ENCODE results near the gene C20orf141. TPM values are rescaled to one million over a fixed set of nuclear protein-coding genes. Genes with fewer than 3 reads are reported as not detected.

C20orf141 gene
- total RNA-seq, 3 donors from 2014 or later (not counting 1 experiment from before 2014, with no cell fraction given) = not detected

DNA sequence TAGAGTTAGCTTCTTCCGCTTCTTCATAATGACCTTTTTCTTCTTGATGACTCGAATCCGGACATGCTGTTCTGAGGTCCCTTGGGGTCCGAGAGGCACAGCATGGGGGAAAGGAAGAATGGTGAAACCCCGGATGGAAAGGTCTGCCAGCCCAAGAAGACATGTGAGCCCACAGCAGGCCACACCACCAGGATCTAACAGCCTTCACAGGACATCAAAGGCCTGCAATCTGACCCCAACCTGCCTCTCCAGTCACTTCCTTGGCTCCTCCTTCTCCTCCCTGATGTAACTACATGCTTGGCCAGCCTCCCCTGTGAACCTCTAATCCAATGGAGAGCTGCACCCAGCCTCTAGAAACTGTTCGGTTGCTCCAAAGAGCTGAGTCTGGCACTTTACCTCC, 16.0 kb upstream of the C20orf141 start:
- no peaks in the 10 kb centered on the region for H3K36me3 ChIP-seq (ENCODE audit: control insufficient read depth, insufficient read depth, low read length)
- DNase-seq (no peak), ATAC-seq (no peak)
- Mint-ChIP-seq H3K27me3 (ENCODE audit: low read depth in 2 of 2) (peaks cover 35 to 48% of the 10 kb centered on the region in 2 donors), H3K36me3 (no peaks in the 10 kb centered on the region), H3K27ac (no peak overlapping the region), H3K4me3 (peak overlapping the region; percentile 94), H3K4me1 (peaks cover 25 to 26% of the 10 kb centered on the region in 2 donors), H3K9me3 (no peaks in the 10 kb centered on the region)
- no peak overlapping the region for H3K4me3 ChIP-seq (ENCODE audit: low read length)
- peaks cover 20% of the 10 kb centered on the region for H3K4me1 ChIP-seq (ENCODE audit: control insufficient read depth, insufficient read depth, low read length)
- TF ChIP-seq, protein P1, sequence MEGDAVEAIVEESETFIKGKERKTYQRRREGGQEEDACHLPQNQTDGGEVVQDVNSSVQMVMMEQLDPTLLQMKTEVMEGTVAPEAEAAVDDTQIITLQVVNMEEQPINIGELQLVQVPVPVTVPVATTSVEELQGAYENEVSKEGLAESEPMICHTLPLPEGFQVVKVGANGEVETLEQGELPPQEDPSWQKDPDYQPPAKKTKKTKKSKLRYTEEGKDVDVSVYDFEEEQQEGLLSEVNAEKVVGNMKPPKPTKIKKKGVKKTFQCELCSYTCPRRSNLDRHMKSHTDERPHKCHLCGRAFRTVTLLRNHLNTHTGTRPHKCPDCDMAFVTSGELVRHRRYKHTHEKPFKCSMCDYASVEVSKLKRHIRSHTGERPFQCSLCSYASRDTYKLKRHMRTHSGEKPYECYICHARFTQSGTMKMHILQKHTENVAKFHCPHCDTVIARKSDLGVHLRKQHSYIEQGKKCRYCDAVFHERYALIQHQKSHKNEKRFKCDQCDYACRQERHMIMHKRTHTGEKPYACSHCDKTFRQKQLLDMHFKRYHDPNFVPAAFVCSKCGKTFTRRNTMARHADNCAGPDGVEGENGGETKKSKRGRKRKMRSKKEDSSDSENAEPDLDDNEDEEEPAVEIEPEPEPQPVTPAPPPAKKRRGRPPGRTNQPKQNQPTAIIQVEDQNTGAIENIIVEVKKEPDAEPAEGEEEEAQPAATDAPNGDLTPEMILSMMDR (IDR thresholded peaks at IDR 0.05) = no peak
- H3K9me3 ChIP-seq (ENCODE audit: control insufficient read depth, insufficient read depth, low read length) = no peaks in the 10 kb centered on the region
- WGBS (ENCODE audit: insufficient coverage) = 82% methylated on average over 6 of the region's 6 CpGs
- peaks cover 20% of the 10 kb centered on the region for H3K27me3 ChIP-seq (ENCODE audit: control insufficient read depth, insufficient read depth, low read length)
- no peak overlapping the region for H3K27ac ChIP-seq (ENCODE audit: low read length)
- intact Hi-C loops (cut with micrococcal nuclease) = no loop called here

DNA sequence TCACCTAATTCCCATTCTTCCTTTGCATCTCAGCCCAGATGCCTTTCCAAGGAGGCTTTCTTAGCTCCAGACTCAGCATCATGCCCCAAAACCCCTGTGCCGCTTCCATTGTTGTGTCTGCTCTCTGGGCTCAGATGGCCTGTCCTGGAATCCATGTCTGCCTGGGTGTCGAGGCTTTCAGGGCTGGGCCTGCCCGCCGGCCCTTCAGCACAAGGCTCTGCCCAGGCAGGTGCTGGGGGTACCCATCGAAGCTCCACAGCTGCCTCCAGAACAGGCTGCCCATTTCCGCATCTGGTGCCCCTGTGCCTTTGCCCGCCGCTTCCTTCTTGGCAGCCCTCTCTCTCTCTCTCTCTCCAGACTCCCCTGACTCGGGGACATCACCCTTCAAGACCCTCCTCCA, 15.5 kb upstream of the C20orf141 start:
- Mint-ChIP-seq H3K36me3 (no peaks in the 10 kb centered on the region), H3K27me3 (ENCODE audit: low read depth in 2 of 2) (peaks cover 38 to 53% of the 10 kb centered on the region in 2 donors), H3K4me1 (peaks cover 25 to 26% of the 10 kb centered on the region in 2 donors), H3K4me3 (peak overlapping the region; percentile 94), H3K9me3 (no peaks in the 10 kb centered on the region), H3K27ac (peak overlapping the region in 1 of 2 donors; percentile 44)
- ATAC-seq (no peak), DNase-seq (no peak)
- no peaks in the 10 kb centered on the region for H3K36me3 ChIP-seq (ENCODE audit: control insufficient read depth, insufficient read depth, low read length)
- peaks cover 20% of the 10 kb centered on the region for H3K4me1 ChIP-seq (ENCODE audit: control insufficient read depth, insufficient read depth, low read length)
- WGBS (ENCODE audit: insufficient coverage) = 60% methylated on average over 9 of the region's 9 CpGs
- H3K9me3 ChIP-seq (ENCODE audit: control insufficient read depth, insufficient read depth, low read length) = no peaks in the 10 kb centered on the region
- no peak overlapping the region for H3K4me3 ChIP-seq (ENCODE audit: low read length)
- TF ChIP-seq, protein P1 (IDR thresholded peaks at IDR 0.05) = no peak
- intact Hi-C loops (cut with micrococcal nuclease) = no loop called here
- no peak overlapping the region for H3K27ac ChIP-seq (ENCODE audit: low read length)
- H3K27me3 ChIP-seq (ENCODE audit: control insufficient read depth, insufficient read depth, low read length) = peaks cover 20% of the 10 kb centered on the region

DNA sequence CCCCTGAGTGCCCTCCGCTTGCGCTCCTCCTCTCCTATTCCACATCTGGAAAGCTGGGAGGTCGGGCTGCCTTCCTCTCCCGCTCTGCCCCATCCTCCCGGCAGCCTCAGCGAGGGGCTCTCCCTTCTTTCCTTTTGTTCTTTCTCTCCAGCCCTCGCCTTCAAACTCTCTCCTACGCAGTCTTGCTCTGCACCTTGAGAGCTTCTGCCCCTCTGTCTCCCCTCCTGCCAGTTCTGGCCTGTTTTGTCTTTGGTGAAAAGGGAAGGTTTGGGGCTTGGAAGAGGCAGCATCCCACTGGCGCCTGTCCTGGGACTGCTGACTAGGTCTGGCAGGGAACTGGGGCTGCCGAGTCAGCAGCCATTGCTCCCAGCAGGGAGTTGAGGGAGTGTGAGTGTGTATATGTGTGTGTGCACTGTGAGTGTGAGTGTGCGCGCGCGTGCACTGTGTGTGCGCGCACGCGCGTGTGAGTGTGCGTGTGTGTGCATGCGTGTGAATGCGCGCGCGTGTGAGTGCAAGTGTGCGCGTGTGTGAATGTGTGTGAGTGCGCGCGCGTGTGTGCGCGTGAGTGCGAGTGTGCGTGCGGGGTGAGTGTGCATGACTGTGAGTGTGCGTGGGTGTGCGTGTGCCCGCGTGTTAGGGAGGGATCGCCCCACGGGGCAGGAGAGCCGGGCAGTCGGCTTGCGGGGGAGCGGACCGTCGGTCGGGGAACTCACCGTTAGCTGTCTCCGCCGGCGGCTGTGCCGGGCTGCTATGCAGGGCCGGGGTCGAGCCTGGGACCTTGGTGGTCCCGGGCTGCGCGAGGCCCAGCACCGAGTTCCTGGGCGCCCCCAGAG, 14.9 kb upstream of the C20orf141 start:
- Histone ChIP-seq H3K9me3 (ENCODE audit: control insufficient read depth, insufficient read depth, low read length) (no peaks in the 10 kb centered on the region), H3K4me3 (ENCODE audit: low read length) (no peak overlapping the region), H3K27me3 (ENCODE audit: control insufficient read depth, insufficient read depth, low read length) (peaks cover 23% of the 10 kb centered on the region), H3K27ac (ENCODE audit: low read length) (no peak overlapping the region), H3K36me3 (ENCODE audit: control insufficient read depth, insufficient read depth, low read length) (no peaks in the 10 kb centered on the region), H3K4me1 (ENCODE audit: control insufficient read depth, insufficient read depth, low read length) (peaks cover 20% of the 10 kb centered on the region)
- Mint-ChIP-seq H3K27ac (peak overlapping the region in 1 of 2 donors; percentile 44), H3K4me1 (peaks cover 25 to 26% of the 10 kb centered on the region in 2 donors), H3K9me3 (no peaks in the 10 kb centered on the region), H3K27me3 (ENCODE audit: low read depth in 2 of 2) (peaks cover 42 to 57% of the 10 kb centered on the region in 2 donors), H3K36me3 (no peaks in the 10 kb centered on the region), H3K4me3 (peak overlapping the region; percentile 94)
- ATAC-seq = peak in 1 of 3 donors; percentile 33
- no peak for DNase-seq
- intact Hi-C loops (cut with micrococcal nuclease) = no loop called here
- TF ChIP-seq, protein P1 (IDR thresholded peaks at IDR 0.05) = no peak
- 9% methylated on average over 61 of the region's 61 CpGs for WGBS (ENCODE audit: insufficient coverage)

Data from natural killer cell (primary cell).